ENCODE results near the gene RGS14. TPM values are rescaled to one million over a fixed set of nuclear protein-coding genes. Genes with fewer than 3 reads are reported as not detected.

The RGS14 gene
- total and polyA plus RNA-seq, 2 donors (not counting 3 experiments of a cell fraction or from before 2014, with no cell fraction given), result 4.3 to 7.3 TPM

DNA sequence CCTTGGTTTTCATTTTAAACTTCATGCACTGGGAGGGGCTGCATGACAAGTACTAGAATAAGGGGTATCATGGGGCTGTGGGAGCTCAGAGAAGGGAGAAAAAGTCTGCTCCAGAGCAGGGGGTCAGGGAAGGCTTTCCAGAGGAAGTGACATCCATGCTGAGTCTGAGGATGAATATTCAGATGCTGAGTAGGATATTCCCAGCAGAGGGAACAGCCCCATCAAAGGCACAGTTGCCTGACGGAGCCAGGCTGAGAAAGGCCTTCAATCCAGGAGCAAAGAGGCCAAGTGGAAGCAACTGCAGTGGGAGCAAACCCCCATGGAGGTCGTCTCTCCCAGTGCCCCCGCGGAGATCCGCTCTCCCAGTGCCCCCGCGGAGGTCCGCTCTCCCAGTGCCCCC lies 38.4 kb downstream of the RGS14 start:
- Histone ChIP-seq H3K36me3 (ENCODE audit: control insufficient read depth in 2 of 2, extremely low read depth in 1 of 2, insufficient read depth in 2 of 2, low read length in 2 of 2) (no peaks in the 10 kb centered on the region), H3K4me1 (ENCODE audit: control insufficient read depth, extremely low read depth, insufficient read depth, low read length) (no peaks in the 10 kb centered on the region), H3K79me2 (ENCODE audit: control insufficient read depth, insufficient read depth, low read length) (no peaks in the 10 kb centered on the region), H3K9me3 (replicated peaks; ENCODE audit: control insufficient read depth, insufficient read depth, low read length) (no peaks in the 10 kb centered on the region), H3K9ac (replicated peaks; ENCODE audit: extremely low read depth, insufficient read depth, low read length) (no peak overlapping the region), H3K9me1 (replicated peaks; ENCODE audit: control insufficient read depth, extremely low read depth, insufficient read depth, low read length) (no peaks in the 10 kb centered on the region), H3K27me3 (ENCODE audit: control insufficient read depth in 2 of 2, insufficient read depth in 2 of 2, low read length in 2 of 2) (peaks cover 11 to 17% of the 10 kb centered on the region in 2 experiments), H3K4me3 (replicated peaks in 1 of 3; ENCODE audit: insufficient read depth in 1 of 3, low read depth in 1 of 3, low read length in 3 of 3) (no peak overlapping the region), H4K20me1 (replicated peaks; ENCODE audit: control insufficient read depth, extremely low read depth, insufficient read depth, low read length) (no peaks in the 10 kb centered on the region), H2AFZ (ENCODE audit: low read depth, low read length) (no peak overlapping the region), H3K27ac (ENCODE audit: insufficient read depth, low read depth, low read length) (no peak overlapping the region), H3K4me2 (ENCODE audit: insufficient read depth, low read length) (no peak overlapping the region)
- no peak for TF ChIP-seq FOS (IDR thresholded peaks at IDR 0.05; ENCODE audit: borderline replicate concordance, insufficient read depth, low read length)
- TF ChIP-seq POLR2AphosphoS5 (IDR thresholded peaks at IDR 0.05; ENCODE audit: insufficient read depth, low read depth, low read length), result no peak
- no peak for TF ChIP-seq GATA2 (IDR thresholded peaks at IDR 0.05; ENCODE audit: insufficient read depth, insufficient read length, low read depth, low read length)
- TF ChIP-seq, protein P1, sequence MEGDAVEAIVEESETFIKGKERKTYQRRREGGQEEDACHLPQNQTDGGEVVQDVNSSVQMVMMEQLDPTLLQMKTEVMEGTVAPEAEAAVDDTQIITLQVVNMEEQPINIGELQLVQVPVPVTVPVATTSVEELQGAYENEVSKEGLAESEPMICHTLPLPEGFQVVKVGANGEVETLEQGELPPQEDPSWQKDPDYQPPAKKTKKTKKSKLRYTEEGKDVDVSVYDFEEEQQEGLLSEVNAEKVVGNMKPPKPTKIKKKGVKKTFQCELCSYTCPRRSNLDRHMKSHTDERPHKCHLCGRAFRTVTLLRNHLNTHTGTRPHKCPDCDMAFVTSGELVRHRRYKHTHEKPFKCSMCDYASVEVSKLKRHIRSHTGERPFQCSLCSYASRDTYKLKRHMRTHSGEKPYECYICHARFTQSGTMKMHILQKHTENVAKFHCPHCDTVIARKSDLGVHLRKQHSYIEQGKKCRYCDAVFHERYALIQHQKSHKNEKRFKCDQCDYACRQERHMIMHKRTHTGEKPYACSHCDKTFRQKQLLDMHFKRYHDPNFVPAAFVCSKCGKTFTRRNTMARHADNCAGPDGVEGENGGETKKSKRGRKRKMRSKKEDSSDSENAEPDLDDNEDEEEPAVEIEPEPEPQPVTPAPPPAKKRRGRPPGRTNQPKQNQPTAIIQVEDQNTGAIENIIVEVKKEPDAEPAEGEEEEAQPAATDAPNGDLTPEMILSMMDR (IDR thresholded peaks at IDR 0.05; ENCODE audit: extremely low read depth in 1 of 2, insufficient read depth in 1 of 2, low read depth in 1 of 2, low read length in 2 of 2), result no peak
- DNase-seq (ENCODE audit: low read depth, low spot score) (no peak), FAIRE-seq (no peak)
- intact Hi-C loops (cut with micrococcal nuclease) (no loop called here), dilution Hi-C loops (cut with MboI; ENCODE audit: extremely low pct_ligation_motif_present, low sequenced_read_pairs) (no loop called here)
- ChIA-PET CTCF (interaction anchor here (1.7 to 2.1 kb wide), 3 partner anchors 8 to 59 kb away, joined by 6 to 9 read pairs (median 7); no protein-coding TSS in a partner anchor), POLR2A (no interaction called here)
- BruUV-seq (replicated peaks), result no TSS peak

DNA sequence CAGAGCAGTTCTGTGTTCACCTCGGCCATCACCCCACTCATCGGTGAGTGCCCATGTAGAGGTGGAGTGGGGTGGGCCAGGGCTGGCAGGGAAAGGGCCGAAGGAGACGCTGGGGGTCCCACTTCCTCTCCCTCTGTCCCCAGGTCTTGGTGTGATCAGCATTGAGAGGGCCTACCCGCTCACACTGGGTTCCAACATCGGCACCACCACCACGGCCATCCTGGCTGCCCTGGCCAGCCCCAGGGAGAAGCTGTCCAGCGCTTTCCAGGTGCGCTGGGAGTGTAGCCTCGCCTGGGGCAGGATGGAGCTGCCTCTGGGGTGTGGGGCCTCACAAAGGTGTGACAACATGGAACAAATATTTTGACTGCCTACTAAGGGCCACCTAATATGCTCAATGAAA lies 39.1 kb downstream of the RGS14 start:
- peaks cover 19 to 24% of the 10 kb centered on the region in 2 experiments for H3K27me3 ChIP-seq (ENCODE audit: control insufficient read depth in 2 of 2, insufficient read depth in 2 of 2, low read length in 2 of 2)
- H3K27ac ChIP-seq (ENCODE audit: insufficient read depth, low read depth, low read length), result no peak overlapping the region
- DNase-seq (ENCODE audit: low read depth, low spot score), result no peak
- H3K4me3 ChIP-seq (replicated peaks in 1 of 3; ENCODE audit: insufficient read depth in 1 of 3, low read depth in 1 of 3, low read length in 3 of 3), result no peak overlapping the region
- no peaks in the 10 kb centered on the region for H3K9me1 ChIP-seq (replicated peaks; ENCODE audit: control insufficient read depth, extremely low read depth, insufficient read depth, low read length)
- BruUV-seq (replicated peaks), result no TSS peak
- no peak overlapping the region for H3K4me2 ChIP-seq (ENCODE audit: insufficient read depth, low read length)
- no peaks in the 10 kb centered on the region for H3K79me2 ChIP-seq (ENCODE audit: control insufficient read depth, insufficient read depth, low read length)
- intact Hi-C loops (cut with micrococcal nuclease), result no loop called here
- FAIRE-seq, result no peak
- H3K9me3 ChIP-seq (replicated peaks; ENCODE audit: control insufficient read depth, insufficient read depth, low read length), result no peaks in the 10 kb centered on the region
- TF ChIP-seq MYC (IDR thresholded peaks at IDR 0.05; ENCODE audit: low read depth, low read length) (no peak), POLR2A (IDR thresholded peaks at IDR 0.05; ENCODE audit: low read depth, low read length) (no peak)
- TF ChIP-seq, protein P2, sequence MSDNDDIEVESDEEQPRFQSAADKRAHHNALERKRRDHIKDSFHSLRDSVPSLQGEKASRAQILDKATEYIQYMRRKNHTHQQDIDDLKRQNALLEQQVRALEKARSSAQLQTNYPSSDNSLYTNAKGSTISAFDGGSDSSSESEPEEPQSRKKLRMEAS (IDR thresholded peaks at IDR 0.05; ENCODE audit: insufficient read depth, insufficient read length), result no peak
- H3K4me1 ChIP-seq (ENCODE audit: control insufficient read depth, extremely low read depth, insufficient read depth, low read length), result no peaks in the 10 kb centered on the region
- no peak overlapping the region for H2AFZ ChIP-seq (ENCODE audit: low read depth, low read length)
- CTCF ChIA-PET, result interaction anchor here (1.0 to 1.9 kb wide), 2 partner anchors 58 to 105 kb away, joined by 3 to 6 read pairs; no protein-coding TSS in a partner anchor
- no peak overlapping the region for H3K9ac ChIP-seq (replicated peaks; ENCODE audit: extremely low read depth, insufficient read depth, low read length)
- no peaks in the 10 kb centered on the region for H3K36me3 ChIP-seq (ENCODE audit: control insufficient read depth in 2 of 2, extremely low read depth in 1 of 2, insufficient read depth in 2 of 2, low read length in 2 of 2)
- dilution Hi-C loops (cut with MboI; ENCODE audit: extremely low pct_ligation_motif_present, low sequenced_read_pairs), result no loop called here
- POLR2A ChIA-PET, result no interaction called here
- H4K20me1 ChIP-seq (replicated peaks; ENCODE audit: control insufficient read depth, extremely low read depth, insufficient read depth, low read length), result no peaks in the 10 kb centered on the region
